OCI-LY1 (cell line): ENCODE measurements around the gene MMP2.

ENCODE experiments used
- CTCF ChIP-seq: fragments of 200-600 bp; sonication (generic), shearing (Covaris generic); IDR thresholded peaks from 2 replicates; pipeline ENCODE4 v1.5.1; 2017; ENCODE audit warnings: mild to moderate bottlenecking, antibody characterized with exemption, low read length, moderate library complexity, mixed read lengths
- EZH2 ChIP-seq: fragments of 200-600 bp; sonication (generic), shearing (Covaris generic); IDR thresholded peaks from 2 replicates; pipeline ENCODE4 v1.8.0; 2017; ENCODE audit warnings: borderline replicate concordance, mixed run types, mild to moderate bottlenecking, antibody characterized with exemption, low read length, moderate library complexity, mixed read lengths

- no peak for TF ChIP-seq CTCF
- TF ChIP-seq EZH2 = no peak
Observed at GRCh38 chr16:55473587-55473986, 5.4 kb upstream of the MMP2 start.
